ENCODE measurements around the gene CACNB2. TPM values are rescaled to one million over a fixed set of nuclear protein-coding genes. Genes with fewer than 3 reads are reported as not detected.

CACNB2 gene
- total and polyA plus RNA-seq, 2 of the 13 experiments (the other 11 are each of a cell fraction or from before 2014, with no cell fraction given) = not detected

DNA sequence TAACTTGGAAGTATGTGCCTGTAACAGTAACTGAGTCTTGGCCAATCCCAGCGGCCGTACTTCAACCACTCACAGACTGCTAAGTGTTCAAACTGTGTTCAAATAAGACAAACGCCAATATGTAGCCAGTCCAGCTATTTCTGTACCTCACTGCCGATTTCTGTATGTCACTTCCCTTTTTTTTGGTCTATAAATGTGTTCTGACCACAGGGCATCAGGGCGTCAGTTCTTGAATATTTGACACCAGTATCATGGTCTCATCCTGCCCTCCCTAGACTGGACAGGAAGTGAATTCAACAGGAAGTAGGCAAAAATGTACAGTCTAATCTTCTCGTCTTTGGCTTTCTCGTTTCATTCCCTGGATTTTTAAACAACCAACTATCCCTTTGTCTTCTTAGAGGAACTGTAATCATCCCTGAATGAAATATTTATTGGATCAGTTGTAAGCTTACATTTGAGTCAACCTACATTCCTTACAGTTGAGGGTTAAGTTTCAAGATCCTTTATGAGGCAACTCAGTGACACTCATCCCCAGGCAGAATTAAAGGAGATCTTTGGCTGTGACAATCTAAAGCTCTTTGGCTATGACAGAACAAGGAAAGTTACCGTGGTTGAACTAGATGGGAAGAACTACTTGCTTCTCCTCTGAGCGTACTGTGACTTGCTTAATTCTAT, 278.5 kb downstream of the CACNB2 start:
- H3K9ac ChIP-seq (ENCODE audit: insufficient read depth, low read depth, low read length) = no peak overlapping the region
- H3K9me3 ChIP-seq (ENCODE audit: low read length) = no peaks in the 10 kb centered on the region
- no peak overlapping the region for H2AFZ ChIP-seq (ENCODE audit: low read length)
- H3K79me2 ChIP-seq (ENCODE audit: insufficient read depth, low read length) = no peaks in the 10 kb centered on the region
- CTCF ChIA-PET (ENCODE audit: low intra/inter-chr PET ratio, low total read pairs) = no interaction called here
- H3K36me3 ChIP-seq (replicated peaks in 1 of 2; ENCODE audit: control insufficient read depth in 1 of 2, insufficient read depth in 2 of 2, low read length in 2 of 2) = no peaks in the 10 kb centered on the region
- no peak for ATAC-seq
- DNase-seq (ENCODE audit: low spot score) = no peak
- H3K4me2 ChIP-seq (ENCODE audit: low read depth, low read length) = no peak overlapping the region
- no peak for FAIRE-seq
- BruUV-seq (replicated peaks) = no TSS peak
- H4K20me1 ChIP-seq (ENCODE audit: insufficient read depth, low read length) = no peaks in the 10 kb centered on the region
- WGBS (ENCODE audit: low lambda C conversion rate) = 18% methylated on average over 9 of the region's 9 CpGs
- POLR2A ChIA-PET = no interaction called here
- TF ChIP-seq ZNF205 (CRISPR knock-in tag; IDR thresholded peaks at IDR 0.05) = no peak
- no peak for TF ChIP-seq RXRA (CRISPR knock-in tag; IDR thresholded peaks at IDR 0.05)
- no peak for TF ChIP-seq PHF8 (CRISPR knock-in tag; IDR thresholded peaks at IDR 0.05)
- TF ChIP-seq SRSF1 (optimal IDR thresholded peaks at IDR 0.05; ENCODE audit: low read depth, low read length) = no peak
- TF ChIP-seq TRAFD1 (CRISPR knock-in tag; IDR thresholded peaks at IDR 0.05; ENCODE audit: borderline replicate concordance) = no peak
- no peak for TF ChIP-seq PBX2 (CRISPR knock-in tag; IDR thresholded peaks at IDR 0.05)
- TF ChIP-seq, protein P1, sequence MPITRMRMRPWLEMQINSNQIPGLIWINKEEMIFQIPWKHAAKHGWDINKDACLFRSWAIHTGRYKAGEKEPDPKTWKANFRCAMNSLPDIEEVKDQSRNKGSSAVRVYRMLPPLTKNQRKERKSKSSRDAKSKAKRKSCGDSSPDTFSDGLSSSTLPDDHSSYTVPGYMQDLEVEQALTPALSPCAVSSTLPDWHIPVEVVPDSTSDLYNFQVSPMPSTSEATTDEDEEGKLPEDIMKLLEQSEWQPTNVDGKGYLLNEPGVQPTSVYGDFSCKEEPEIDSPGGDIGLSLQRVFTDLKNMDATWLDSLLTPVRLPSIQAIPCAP (CRISPR knock-in tag; IDR thresholded peaks at IDR 0.05; ENCODE audit: low read depth) = no peak
- no peak for TF ChIP-seq ZBTB1 (CRISPR knock-in tag; IDR thresholded peaks at IDR 0.05; ENCODE audit: borderline replicate concordance)
- no peak for TF ChIP-seq JDP2 (CRISPR knock-in tag; IDR thresholded peaks at IDR 0.05; ENCODE audit: borderline replicate concordance)
- no peak for TF ChIP-seq TBL1XR1 (IDR thresholded peaks at IDR 0.05; ENCODE audit: borderline replicate concordance, low read length, partially characterized antibody)
- no peak for TF ChIP-seq PRPF4 (IDR thresholded peaks at IDR 0.05; ENCODE audit: low read depth, low read length, poor library complexity, severe bottlenecking)
- no peak for TF ChIP-seq ONECUT2 (CRISPR knock-in tag; IDR thresholded peaks at IDR 0.05)
- no peak for TF ChIP-seq MIXL1 (CRISPR knock-in tag; IDR thresholded peaks at IDR 0.05)
- no peak for TF ChIP-seq SMAD1 (CRISPR knock-in tag; IDR thresholded peaks at IDR 0.05; ENCODE audit: borderline replicate concordance, low read depth)
- no peak for TF ChIP-seq ZNF557 (CRISPR knock-in tag; IDR thresholded peaks at IDR 0.05)
- TF ChIP-seq ZNF224 (CRISPR knock-in tag; IDR thresholded peaks at IDR 0.05) = no peak
- TF ChIP-seq CEBPZ (IDR thresholded peaks at IDR 0.05; ENCODE audit: low read length) = no peak
- no peak for TF ChIP-seq SMARCE1 (IDR thresholded peaks at IDR 0.05; ENCODE audit: borderline replicate concordance)
- no peak for TF ChIP-seq MTF1 (CRISPR knock-in tag; IDR thresholded peaks at IDR 0.05)
- no peak for TF ChIP-seq MAF1 (CRISPR knock-in tag; IDR thresholded peaks at IDR 0.05; ENCODE audit: borderline replicate concordance)
- no peaks in the 10 kb centered on the region; a peak in 2 of 5 replicates for H3K27me3 ChIP-seq (ENCODE audit: control insufficient read depth in 1 of 2, insufficient read depth in 2 of 2, low read length in 2 of 2)
- H3K4me3 ChIP-seq (replicated peaks in 1 of 3; ENCODE audit: insufficient read depth in 1 of 3, low read depth in 2 of 3, low read length in 3 of 3) = no peak overlapping the region
- in situ Hi-C loops (cut with HindIII; ENCODE audit: extremely low pct_ligation_motif_present, low pct_unique_long_range_greater_than_20kb) (no loop called here), intact Hi-C loops (cut with micrococcal nuclease; ENCODE audit: unreplicated experiment) (no loop called here)
- no peaks in the 10 kb centered on the region for H3K4me1 ChIP-seq (ENCODE audit: insufficient read depth, low read length)
- H3K27ac ChIP-seq (ENCODE audit: extremely low read length, insufficient read depth, low read length) = no peak overlapping the region
